HEK293T (cell line): Measurements from ENCODE around the gene RGL2.

Experiments used
- FOXK2 ChIP-seq: fragments of 450-650 bp; IDR thresholded peaks from 2 replicates; pipeline ENCODE4 v1.6.1; 2016; ENCODE audit warnings: mild to moderate bottlenecking
- L3MBTL2 ChIP-seq: fragments of 450-650 bp; conservative IDR thresholded peaks from 2 replicates; pipeline ENCODE4 v1.6.1; 2016; ENCODE audit warnings: mild to moderate bottlenecking
- SP1 ChIP-seq: fragments of 450-650 bp; IDR thresholded peaks from 2 replicates; pipeline ENCODE4 v1.6.1; 2017

GRCh38 chr6:33250731-33251130 is 48.0 kb downstream of the RGL2 start:
- TF ChIP-seq FOXK2 (no peak), L3MBTL2 (no peak), SP1 (no peak)
